ENCODE measurements around the gene POU2F3.

The POU2F3 gene

DNA sequence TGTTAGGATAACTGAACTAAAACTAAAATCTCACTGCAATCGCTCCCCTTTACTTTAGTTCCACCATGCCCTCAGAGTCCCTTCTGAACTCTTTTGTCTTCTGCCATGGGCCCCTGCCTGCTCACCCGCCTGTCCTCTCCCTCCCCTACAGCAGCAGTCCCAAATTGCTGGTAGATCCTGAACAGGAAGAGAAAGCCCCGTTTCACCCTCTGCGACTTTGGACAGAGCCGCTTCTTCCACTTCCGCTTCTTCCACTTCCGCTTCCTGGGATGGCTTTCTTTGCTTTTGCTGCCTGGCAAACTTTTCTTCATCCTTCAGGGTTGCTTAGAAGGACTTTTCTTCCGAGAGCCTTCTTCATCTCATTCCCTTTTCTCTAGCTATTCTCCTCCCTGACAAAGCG lies 49.5 kb downstream of the POU2F3 start:
- DNase-seq = no peak

DNA sequence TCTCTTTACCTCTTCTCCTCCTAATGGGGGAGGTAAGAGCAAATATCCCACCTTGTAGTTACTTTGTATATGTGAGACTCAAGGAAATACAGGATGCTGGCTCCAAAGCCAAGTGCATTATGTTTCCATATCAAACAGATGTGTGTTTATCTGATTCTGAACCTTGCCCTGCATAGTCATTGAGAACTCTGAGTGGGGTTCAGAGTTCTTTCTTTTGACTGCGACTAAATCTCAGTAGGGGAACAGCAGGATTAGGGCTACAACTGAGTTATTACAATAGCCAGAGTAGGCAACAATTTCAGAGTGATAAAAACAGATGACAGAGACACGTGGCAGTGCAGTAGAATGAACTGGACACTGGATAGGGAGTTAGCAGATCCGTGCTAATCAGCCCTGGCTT lies 51.0 kb downstream of the POU2F3 start:
- no peak for DNase-seq

DNA sequence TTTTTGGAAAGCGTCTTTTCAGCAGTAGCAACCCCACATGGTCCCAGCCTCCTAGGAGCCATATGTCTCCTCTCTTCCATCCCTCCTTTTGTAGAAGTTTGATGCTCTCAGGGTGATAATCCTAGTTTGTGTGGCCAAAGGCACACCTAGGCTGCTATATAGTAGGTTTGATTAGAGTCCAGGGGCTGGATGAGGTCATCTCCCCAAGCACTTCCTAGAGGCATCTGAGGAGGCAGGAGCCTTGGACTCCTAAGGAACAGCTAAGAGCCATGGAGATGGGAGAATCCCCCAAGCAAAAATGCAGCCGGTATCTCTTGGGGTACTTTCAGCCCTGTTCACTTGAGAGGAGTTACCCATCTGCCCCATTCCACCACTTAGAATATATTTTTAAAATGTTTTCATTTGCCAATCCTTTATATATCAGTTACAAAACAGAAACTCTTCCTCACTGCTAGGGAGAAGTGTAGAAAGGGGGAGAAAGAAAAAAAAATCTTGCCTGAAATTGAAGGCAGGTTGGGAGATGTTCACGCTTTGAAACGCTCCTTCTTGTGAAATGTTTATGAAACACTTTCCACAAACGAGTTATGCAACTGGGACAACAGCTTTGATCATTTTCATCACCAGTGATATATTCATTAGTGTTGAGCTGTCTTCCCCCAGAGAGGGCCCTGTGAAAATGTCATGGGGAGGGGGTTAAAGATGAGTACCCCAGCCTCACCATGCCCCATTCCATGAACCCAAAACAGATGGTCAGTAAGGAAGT lies 53.3 kb downstream of the POU2F3 start:
- no peak for DNase-seq

DNA sequence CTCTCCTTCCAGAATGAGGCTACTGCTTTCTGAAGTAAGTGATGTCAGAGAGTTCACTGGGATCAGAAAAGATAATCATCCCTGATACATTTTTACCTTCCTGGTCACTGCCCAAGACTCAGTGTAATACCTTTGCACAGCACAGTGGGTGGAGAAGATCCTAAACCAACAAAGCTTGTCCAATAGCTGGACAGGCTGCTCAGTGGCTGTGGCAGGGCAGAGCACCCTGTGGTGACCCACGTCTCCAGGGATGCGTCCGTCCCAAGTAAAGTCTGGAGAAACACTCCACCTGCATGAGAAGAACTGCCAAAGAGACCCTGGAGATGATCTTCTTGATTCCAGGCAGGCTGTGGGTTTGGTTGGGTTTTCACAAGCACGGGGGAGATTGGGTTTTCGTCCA lies 54.2 kb downstream of the POU2F3 start:
- DNase-seq = no peak

DNA sequence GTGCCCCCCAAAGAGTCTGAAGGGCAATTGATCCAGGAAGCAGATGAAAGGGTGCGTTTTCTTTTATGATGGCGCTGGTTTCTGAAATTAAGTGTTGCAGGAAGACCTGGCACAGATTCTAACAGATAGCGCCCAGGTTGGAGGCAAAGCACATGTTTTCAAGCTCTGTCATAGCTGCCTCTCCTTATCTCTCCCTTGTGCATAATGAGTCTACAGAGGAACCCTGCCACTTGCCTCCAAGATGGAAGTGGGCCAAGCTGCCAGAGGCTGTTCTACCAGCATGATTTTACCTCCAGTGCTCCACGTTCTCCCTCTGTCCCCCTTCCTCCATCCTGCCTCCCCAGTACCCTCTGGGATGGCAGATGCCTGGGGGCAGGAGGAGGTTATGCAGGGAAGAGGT lies 55.2 kb downstream of the POU2F3 start:
- no peak for DNase-seq

DNA sequence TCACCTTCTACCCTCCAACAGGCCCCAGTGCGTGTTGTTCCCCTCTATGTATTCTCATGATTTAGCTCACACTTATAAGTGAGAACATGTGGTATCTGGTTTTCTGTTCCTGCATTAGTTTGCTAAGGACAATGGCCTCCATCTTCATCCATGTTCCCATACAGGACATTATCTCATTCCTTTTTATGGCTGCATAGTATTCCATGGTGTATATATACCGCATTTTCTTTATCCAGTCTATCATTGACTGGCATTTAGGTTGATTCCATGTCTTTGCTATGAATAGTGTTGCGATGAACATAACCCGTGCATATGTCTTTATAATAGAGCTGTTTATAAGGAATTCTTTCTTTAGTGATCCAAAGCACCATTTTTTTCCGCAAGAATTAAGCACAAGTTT lies 56.6 kb downstream of the POU2F3 start:
- DNase-seq = no peak

DNA sequence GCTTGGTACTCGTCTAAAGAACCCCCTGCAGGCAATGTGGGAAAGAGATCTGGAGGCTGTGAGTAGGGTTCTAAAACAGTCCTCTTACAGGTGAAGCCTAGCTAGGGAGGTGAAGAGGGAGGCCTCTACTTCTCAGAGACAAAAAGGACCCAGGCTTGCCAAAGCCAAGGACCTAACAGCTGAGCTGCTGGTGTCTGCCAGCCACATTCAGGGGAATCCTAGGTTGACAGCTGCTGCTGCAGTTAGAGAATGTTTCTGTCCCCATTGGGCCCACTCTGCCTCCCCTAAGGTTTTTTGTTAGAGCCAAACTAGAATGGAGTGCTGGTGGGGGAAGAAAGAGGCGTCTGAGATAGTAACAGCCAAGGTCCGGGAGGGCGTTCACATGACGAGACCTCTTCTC lies 58.5 kb downstream of the POU2F3 start:
- DNase-seq = no peak

DNA sequence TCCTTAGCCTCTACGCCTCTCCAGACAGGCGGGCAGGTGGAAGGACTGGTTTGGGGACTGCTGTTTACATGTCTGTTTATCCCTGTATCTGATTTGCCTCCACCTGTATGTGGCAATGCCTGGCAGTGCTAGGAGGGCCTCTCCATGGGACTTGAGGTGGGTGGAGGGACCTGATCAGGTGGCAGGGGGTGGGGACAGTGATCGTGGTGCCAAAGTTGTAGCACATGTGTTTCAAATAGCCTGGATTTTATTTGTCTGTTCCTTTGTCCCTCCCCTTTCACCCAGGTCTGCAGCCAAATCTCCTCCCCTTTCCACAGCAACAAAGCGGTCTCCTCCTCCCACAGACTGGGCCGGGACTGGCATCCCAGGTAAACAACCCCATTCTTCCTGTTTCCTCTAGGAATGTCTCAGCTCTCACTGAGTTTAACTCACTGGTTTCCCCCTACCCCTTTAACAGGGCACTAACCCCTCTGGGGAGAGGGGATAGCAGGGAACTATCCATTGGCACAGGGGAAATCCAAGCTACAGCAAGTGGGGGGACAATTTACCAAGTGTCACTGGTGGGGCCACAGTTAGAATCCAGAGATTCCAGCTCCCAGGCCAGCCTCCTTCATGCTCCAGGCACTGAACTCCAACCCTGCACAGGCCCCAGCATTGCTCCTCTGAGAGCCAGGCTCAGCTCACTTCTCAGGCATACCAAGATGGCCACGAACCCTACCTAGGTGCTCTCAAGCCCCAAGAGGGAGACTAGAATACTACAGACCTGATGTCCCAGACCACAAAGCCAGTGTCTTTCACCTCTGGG lies 62.3 kb downstream of the POU2F3 start:
- DNase-seq = no peak

DNA sequence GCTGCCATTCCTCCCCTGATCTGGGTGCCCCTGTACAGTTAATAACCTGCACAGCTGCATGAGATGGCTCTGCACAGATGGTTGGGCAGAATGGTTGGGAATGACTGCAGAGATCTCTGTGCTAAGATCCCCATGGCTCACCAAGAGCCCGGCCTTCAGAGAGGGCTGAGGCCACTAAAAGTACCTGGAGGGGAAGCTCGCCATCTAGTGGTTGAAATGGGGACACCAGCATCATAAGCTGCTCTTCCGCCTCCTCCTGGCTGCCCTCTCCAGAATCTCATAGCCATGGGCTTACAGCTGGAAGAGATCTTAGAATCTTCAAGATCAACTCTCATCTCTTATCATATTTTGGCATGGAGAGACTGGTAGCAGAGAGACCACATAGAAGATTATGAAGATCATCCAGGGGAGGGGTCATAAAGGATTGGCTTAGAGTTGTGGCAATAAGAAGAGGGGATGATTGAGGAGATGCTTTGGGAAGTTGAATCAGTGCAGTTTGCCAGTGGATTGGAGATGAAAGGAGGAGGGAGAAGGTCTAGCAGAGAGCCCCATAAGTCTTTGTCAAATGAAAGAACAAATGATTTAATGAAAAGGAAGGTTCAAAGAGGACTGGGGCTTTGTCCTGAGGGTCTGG lies 63.2 kb downstream of the POU2F3 start:
- peak; percentile 63 for DNase-seq

DNA sequence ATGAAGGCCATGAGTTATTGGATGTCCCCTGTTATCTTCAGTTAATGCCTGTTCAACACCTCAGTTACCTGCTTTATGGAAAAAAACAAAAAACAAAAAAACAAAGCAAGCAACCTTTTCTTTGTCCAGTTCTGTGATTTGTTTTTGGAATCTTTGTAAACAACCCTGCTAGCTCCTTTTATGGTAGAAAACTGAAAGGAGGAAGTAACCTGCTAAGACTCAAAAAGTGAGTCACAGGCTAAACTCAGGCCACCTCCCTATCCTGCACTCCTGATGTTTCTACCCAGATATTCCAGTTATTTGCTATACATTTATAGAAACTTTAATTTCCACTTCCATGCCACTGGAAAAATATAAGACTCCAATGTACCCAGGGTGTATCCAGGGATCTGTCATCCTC lies 64.6 kb downstream of the POU2F3 start:
- DNase-seq = no peak

DNA sequence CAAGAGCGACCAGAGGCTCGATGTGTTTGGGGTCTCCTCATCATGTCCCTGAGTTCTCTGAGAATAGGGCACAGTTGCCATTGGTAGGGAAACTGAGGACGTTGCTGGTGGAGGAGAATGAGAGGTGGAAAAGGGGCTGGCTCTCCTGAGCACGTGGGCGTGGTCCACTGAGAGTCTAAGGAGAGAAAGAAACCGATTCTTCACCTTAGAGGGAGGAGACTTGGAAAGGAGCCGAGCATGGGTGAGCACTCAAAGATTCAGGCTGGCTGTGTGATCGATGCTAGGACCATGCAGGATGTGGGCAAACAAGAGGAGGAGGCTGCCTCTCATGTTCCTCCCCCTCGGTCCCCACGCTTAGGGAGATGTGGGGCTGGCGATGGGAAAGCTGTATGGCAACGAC lies 65.3 kb downstream of the POU2F3 start:
- no peak for DNase-seq

DNA sequence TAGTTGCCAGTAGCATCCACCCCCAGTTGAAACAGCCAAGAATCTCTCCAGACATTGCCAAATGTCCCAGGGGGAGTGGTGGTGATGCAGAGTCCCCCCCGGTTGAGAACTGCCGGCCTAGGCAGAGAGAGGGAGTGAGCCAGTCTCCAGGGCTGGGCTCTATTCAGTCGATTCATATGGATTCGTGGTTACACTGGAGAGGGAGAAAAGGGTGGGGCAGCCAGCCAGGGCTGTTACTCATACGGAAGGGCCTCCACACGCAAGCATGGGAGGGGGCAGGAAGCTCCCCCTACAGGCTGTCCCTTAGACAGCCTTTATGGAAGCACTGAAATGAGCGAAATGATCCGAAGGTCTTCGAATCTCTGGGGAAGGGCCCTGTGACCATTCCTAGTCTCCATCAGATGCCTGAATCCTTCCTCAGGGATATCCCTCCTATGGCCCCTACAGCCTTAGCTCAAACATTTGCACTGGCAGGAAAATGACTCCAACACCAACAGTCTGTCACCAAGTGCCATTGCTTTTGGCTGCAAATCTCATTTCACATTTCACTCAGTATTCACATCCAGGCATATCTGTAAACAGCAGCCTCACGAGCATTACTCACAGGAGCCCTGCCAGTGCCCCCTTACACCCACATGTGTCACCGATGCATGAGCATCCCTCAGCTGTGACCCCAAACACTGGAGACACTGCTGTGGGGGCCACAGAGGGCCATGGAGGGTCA lies 66.7 kb downstream of the POU2F3 start:
- DNase-seq = no peak

DNA sequence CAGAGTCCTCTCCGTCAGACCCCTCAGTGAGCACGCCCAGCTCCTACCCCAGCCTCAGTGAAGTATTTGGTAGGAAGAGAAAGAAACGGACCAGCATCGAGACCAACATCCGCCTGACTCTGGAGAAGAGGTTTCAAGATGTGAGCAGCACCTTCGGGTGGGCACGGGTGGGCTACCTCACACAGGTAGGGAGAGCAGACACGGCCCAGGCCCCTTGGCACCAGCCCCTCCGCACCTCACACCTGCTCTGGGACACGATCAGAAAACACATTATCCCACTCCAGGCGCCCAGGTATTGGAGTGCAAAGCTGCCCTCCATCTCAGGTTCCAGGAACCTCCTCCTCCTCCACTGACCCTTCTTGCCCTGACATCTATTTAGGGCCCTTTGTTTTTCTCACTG lies 67.5 kb downstream of the POU2F3 start:
- no peak for DNase-seq

DNA sequence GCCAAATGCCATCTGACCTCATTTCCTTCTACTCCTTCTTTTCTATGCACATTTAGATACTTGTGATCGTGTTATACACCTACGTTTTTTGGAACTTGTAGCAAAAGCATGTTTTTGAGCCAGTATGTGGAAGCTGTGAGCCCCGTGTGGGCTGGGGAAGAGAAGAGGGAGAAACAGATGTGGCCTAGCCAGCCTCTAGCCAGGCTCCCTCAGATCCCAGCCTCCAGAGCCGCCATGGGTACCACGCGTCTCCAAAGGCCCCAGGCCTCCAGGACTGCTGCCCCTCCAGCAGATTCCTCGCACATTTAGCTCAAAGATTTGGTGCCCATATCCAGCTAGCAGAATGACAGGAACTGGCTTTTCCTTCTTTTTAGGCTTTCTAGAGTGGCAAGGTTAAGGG lies 68.1 kb downstream of the POU2F3 start:
- no peak for DNase-seq

DNA sequence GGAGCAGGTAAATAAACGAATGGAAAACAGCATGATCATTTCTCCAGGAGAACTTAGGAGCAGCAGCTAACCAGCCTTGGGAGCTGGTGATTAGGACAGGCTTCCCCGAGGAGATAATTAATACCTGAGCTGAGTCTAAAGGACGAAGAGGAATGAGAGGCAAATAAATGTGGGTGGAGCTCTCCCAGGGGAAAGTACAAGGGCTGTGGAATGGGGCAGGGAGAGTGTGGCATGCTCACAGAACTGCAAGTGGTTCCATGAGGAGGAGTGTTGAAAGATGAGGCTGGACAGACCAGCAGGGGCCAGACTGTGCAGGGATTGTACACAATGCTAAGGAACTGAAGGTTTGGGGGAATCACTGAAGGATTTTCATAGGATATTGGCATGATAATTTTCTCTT lies 70.9 kb downstream of the POU2F3 start:
- no peak for DNase-seq

DNA sequence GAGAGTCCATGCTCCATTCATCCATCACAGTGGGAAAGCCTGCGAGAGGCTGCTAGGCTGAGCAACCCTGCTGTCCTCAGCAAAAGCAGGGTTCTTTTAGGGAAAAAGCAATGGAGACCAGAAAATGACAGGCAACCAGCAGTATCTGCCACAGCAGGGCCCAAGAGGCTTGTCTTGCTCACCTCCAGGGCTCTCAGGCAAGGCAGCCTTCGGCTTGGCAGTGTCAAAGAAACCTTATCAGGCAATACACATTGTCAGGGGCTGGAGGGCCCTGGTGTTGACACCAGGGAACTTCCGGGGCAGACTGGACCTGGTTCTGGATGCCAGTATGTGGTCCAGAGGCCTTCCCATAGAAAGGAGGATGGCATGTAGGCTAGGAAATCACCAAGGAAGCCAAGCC lies 74.9 kb downstream of the POU2F3 start:
- DNase-seq = no peak

DNA sequence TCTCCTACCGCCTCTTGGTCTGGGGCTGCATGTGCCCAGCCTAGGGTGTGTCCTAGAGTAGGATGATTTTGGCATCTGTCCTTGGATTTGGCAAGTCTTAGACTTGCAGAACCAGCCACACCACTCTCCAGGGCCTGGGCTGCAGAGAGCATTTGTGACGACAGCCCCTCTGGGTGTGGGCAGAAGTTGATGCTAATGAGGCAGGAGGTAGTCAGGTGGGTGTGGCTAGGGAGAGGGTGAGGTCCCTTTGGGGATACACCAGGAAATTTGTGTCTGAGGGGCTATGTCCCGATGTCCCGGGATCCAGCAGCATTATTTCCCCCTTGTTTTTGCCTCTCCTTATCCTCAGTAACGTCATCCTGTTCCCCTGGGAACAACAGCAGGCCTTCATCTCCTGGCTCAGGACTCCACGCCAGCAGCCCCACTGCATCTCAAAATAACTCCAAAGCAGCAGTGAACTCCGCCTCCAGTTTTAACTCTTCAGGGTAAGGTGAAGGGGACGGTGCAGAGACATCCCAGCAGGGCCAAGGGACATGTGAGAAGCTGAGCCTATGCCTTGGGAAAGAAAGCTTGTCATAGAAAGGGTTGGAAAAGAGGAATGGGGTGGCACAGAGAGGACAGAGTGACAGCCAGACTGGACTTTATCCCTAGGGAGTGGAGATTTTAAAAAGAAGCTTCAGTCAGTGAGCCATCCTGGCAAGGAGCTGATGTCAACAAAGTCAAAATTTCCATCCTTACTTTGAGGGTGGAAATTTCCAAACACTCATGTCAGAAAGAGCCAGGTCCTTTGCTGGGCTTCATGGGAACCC lies 77.1 kb downstream of the POU2F3 start:
- DNase-seq = no peak

DNA sequence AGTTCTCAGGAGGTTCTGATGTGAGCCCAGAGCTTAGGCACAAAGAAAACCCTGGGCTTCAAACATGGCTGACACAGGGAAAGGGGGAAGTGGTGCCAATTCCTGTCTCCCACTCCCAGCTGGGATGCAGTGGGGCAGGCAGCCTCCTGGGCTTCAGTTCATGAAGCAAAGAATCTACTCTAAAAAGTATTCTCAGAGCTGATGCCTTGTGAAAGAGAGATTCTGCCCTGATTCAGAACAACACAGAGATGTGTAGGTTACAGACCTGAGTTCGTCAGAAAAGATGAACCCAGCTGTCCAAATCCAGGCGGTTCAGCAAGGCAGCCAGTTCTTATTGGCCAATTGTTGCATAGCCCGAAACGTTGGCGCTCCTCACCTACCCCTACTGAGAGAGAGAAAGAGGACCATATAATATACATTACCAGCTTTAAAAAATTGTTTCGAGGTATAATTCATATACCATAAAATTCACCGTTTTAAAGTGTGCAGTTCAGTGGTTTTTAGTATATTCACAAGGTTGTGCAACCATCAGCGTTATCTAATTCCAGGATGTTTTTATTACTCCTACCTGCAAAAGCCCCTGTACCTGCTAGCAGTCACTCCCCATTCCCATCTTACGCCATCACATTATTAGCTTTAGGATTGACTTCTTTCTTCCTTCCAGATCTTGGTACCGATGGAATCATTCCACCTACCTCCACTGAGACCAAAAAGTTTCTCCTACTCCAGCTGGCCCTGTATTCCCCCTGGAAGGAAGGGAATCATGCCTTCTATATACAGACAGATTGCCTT lies 77.9 kb downstream of the POU2F3 start:
- no peak for DNase-seq

DNA sequence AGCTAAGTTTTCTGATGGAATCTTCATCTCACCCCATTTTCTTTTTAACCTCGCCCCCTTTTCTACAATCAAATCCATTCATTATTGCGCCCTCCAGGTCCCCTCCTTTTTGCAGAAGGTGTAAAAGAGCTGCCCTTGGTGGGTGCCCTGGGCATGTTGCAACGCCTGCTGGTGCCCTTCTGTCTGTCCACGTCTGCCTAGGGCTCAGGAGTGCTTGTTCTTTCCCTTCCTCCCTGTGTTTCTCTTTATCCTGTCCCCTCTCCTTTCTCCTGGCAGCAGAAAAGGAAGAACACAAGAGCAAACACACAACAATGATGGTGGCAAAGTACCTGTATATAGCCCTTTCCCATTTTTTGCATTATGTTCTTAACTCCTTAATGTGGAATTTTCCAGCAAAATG lies 79.0 kb downstream of the POU2F3 start:
- no peak for DNase-seq

DNA sequence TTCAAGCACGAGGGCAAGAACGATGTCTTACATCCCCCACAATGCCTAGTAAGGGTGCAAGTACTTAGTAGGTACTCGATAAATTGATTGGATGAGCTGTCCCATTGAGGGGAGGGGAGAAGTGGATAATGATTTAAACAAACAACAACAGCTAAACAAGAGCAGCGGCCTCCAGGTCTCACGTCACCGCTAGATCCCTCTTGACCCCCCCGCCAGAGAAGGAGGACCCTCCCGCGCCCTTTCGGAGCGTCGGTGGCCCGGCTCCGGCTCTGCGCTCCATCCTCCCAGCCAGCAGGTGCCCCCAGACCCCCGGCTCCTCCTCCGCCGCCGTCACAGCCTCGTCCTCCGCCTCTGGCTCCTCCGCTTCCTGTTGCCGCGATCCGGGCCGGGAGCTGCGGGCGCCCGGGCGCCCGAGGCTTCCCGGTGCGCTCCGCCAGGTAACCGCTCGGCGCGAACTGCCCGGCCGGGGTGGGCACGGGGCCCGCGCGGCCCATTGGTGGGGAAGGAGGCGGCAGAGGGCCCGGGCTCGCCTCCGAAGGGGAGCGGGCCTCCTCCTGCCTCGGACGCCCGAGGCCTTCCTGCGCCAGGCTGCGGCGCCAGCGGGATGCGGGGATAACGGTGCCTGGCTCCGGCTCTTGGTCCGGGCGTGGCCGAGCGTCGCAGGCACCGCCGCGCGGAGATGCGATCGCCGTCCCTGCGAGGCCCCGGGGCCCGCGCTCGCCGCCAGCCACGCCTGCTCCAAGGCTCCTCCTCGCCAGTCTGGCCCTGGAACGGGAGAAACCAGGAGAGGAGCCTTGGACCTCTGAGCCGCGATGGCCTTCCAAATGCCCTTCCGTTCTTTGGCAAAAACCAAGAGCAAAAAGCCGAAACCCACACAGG lies 85.2 kb downstream of the POU2F3 start, which contains the start of gene TLCD5:
TLCD5 (plus strand) TSS at position 368 of the 879 bp plus-strand sequence. CDS start 2,143 bp downstream, outside the sequence.
- no peak for DNase-seq
